ENCODE data around the gene SYT8. TPM values are rescaled to one million over a fixed set of nuclear protein-coding genes. Genes with fewer than 3 reads are reported as not detected.

SYT8 gene
- total and polyA plus RNA-seq, 2 of the 8 experiments (the other 6 are each of a cell fraction or from before 2014, with no cell fraction given) = not detected

- Histone ChIP-seq H3K4me1 (replicated peaks in 1 of 4; ENCODE audit: control insufficient read depth in 3 of 4, insufficient read depth in 4 of 4, low read length in 3 of 4) (peaks cover 0 to 5% (median 2%) of the 10 kb centered on the region in 4 experiments; a peak in 3 of 7 replicates), H4K5ac (ENCODE audit: insufficient read length, low read depth, low read length) (no peak overlapping the region), H3K4me3 (ENCODE audit: extremely low read depth in 1 of 4, insufficient read depth in 2 of 4, low read depth in 3 of 4, low read length in 4 of 4) (no peak overlapping the region), H4K8ac (ENCODE audit: extremely low read depth, insufficient read depth, low read length) (no peak overlapping the region), H3K79me2 (ENCODE audit: control insufficient read depth in 1 of 2, insufficient read depth in 2 of 2, low read length in 2 of 2) (no peaks in the 10 kb centered on the region), H2BK20ac (ENCODE audit: low read length) (no peak overlapping the region), H3K23me2 (ENCODE audit: low read depth, low read length) (no peaks in the 10 kb centered on the region), H3K9me3 (ENCODE audit: insufficient read depth in 2 of 2, low read depth in 1 of 2, low read length in 1 of 2) (no peaks in the 10 kb centered on the region), H3K4ac (replicated peaks; ENCODE audit: insufficient read length, low read depth, low read length) (no peak overlapping the region), H2BK120ac (replicated peaks; ENCODE audit: low read depth, low read length) (no peak overlapping the region), H3K23ac (ENCODE audit: insufficient read length) (no peak overlapping the region), H3K4me2 (ENCODE audit: insufficient read depth in 1 of 2, low read depth in 2 of 2, low read length in 2 of 2) (no peak overlapping the region), H3K9ac (replicated peaks in 1 of 4; ENCODE audit: extremely low read depth in 1 of 4, low read depth in 3 of 4, low read length in 3 of 4) (no peak overlapping the region), H2AFZ (ENCODE audit: low read length) (no peak overlapping the region), H2AK5ac (ENCODE audit: low read depth, low read length) (no peak overlapping the region), H3K27me3 (replicated peaks in 1 of 4; ENCODE audit: control insufficient read depth in 3 of 4, extremely low read depth in 1 of 4, insufficient read depth in 3 of 4, low read length in 3 of 4) (no peaks in the 10 kb centered on the region), H2BK12ac (ENCODE audit: low read depth, low read length) (no peak overlapping the region), H3K18ac (ENCODE audit: extremely low read depth, low read length) (no peak overlapping the region), H4K20me1 (replicated peaks in 1 of 2; ENCODE audit: control insufficient read depth in 1 of 2, insufficient read depth in 2 of 2, low read length in 2 of 2) (no peaks in the 10 kb centered on the region), H3K14ac (ENCODE audit: insufficient read length) (no peak overlapping the region), H3K36me3 (ENCODE audit: control insufficient read depth in 2 of 4, insufficient read depth in 4 of 4, low read length in 3 of 4) (no peaks in the 10 kb centered on the region), H4K91ac (replicated peaks; ENCODE audit: insufficient read length, low read length) (no peak overlapping the region), H2BK5ac (ENCODE audit: low read depth, low read length) (no peak overlapping the region), H3K79me1 (ENCODE audit: low read depth, low read length) (no peaks in the 10 kb centered on the region), H3K27ac (ENCODE audit: low read depth, low read length) (no peak overlapping the region), H3K56ac (replicated peaks; ENCODE audit: insufficient read length, low read depth, low read length) (no peak overlapping the region), H2BK15ac (ENCODE audit: low read length) (no peak overlapping the region)
- CTCF ChIA-PET (ENCODE audit: partially characterized antibody) = interaction anchor here (0.6 to 5.5 kb wide), 20 partner anchors 9 to 286 kb away, joined by 3 to 156 read pairs (median 7); partner anchors contain the start of genes PRR33, SYT8 and TNNT3
- DNase-seq (ENCODE audit: low read depth in 1 of 2, low spot score in 2 of 2) = no peak
- FAIRE-seq = no peak
- POLR2A ChIA-PET (ENCODE audit: partially characterized antibody) = interaction anchor here (1.4 kb wide), 1 partner anchor 22 kb away, joined by 4 read pairs; no protein-coding TSS in a partner anchor
- WGBS, 2 experiments (ENCODE audit: extremely low coverage in 1 of 2, insufficient coverage in 1 of 2, insufficient read length in 1 of 2, insufficient replicate concordance in 2 of 2, low coverage in 1 of 2, low lambda C conversion rate in 2 of 2, missing lambda C conversion rate in 1 of 2) = 94% methylated on average over 12 of the region's 30 CpGs; no CpG with 5 or more reads in 1 of the 2 experiments
- TF ChIP-seq ATF2 (IDR thresholded peaks at IDR 0.05; ENCODE audit: low read length) (no peak), POU5F1 (IDR thresholded peaks at IDR 0.05; ENCODE audit: low read depth, low read length) (no peak), POLR2AphosphoS5 (IDR thresholded peaks at IDR 0.05; ENCODE audit: low read depth, low read length) (no peak), EGR1 (IDR thresholded peaks at IDR 0.05; ENCODE audit: borderline replicate concordance, low read depth, low read length) (no peak), RXRA (IDR thresholded peaks at IDR 0.05; ENCODE audit: insufficient read depth, low read depth, low read length) (no peak), SP2 (IDR thresholded peaks at IDR 0.05; ENCODE audit: low read length) (no peak), RNF2 (IDR thresholded peaks at IDR 0.05; ENCODE audit: borderline replicate concordance, low read depth, low read length, missing control alignments, poor library complexity, severe bottlenecking) (no peak), HDAC2 (IDR thresholded peaks at IDR 0.05; ENCODE audit: borderline replicate concordance in 1 of 2, low read depth in 2 of 2, low read length in 2 of 2) (no peak), CBX8 (IDR thresholded peaks at IDR 0.05; ENCODE audit: borderline replicate concordance, low read depth, low read length) (no peak)
These were observed 43.6 kb downstream of the SYT8 start for GRCh38 chr11:1878137-1879031.
